Smooth muscle cell of the brain vasculature (primary cell): ENCODE measurements around the gene CPSF3.
"Not testable (repeated sequence)": the region's sequence is repeated elsewhere in the genome, so short reads cannot be mapped to it uniquely, and the experiment has no call there.

ENCODE experiments used
- DNase-seq: peaks from one replicate; pipeline ENCODE4 v3.0.0-alpha.2; 2012; ENCODE audit warnings: low read depth, low spot score

Gene CPSF3

DNA sequence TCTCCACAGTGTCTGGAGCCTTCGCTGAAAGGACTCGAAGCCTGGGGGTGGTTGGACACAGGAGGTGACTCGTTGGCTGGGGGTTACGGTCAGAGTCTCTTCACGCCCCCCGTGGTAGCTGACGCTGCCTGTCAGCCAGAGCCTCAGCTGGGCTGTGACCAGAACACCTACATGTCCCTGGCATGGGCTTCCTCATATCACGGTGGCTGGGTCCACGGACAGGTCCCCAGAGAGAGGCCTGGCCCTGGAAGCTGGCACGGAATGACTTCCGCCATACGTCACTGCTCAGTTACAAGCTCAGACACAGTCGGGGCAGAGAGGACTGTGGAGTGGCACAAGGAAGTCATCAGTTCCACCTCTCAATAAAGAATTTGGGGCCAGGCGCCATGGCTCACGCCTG lies 28.6 kb upstream of the CPSF3 start:
- DNase-seq: no peak

DNA sequence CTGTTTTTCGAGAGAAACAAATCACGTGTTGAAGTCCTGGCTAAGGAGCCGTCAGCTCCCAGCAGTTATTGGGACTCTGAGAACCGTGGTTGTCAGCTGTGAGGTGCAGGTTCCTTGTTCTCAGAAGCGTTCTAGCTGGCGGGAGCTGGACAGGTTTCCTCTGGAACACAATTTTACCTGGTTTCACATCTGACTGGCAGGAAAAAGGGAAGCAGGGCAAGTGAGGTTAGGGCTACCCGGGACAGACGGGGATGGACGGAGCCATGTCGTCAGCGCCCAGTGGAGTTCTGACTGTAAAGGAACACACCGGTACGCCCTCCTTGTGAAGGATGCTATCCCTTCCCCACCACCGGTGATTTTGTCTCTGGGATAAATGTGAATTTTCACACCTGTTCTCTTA lies 26.3 kb upstream of the CPSF3 start:
- DNase-seq: no peak

DNA sequence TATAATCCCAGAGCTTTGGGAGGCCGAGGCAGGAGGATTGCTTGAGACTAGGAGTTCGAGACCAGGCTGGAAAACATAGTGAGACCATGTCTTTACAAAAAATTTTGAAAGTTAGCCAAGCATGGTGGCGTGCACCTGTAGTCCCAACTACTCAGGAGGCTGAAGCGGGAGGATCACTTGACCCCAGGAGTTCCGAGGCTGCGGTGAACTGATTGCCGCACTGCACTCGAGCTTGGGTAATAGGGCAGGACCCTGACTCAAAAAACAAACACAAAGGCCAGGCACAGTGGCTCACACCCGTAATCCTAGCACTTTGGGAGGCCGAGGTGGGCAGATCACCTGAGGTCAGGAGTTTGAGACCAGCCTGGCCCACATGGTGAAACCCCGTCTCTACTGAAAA lies 25.2 kb upstream of the CPSF3 start:
- not testable (repeated sequence) for DNase-seq

DNA sequence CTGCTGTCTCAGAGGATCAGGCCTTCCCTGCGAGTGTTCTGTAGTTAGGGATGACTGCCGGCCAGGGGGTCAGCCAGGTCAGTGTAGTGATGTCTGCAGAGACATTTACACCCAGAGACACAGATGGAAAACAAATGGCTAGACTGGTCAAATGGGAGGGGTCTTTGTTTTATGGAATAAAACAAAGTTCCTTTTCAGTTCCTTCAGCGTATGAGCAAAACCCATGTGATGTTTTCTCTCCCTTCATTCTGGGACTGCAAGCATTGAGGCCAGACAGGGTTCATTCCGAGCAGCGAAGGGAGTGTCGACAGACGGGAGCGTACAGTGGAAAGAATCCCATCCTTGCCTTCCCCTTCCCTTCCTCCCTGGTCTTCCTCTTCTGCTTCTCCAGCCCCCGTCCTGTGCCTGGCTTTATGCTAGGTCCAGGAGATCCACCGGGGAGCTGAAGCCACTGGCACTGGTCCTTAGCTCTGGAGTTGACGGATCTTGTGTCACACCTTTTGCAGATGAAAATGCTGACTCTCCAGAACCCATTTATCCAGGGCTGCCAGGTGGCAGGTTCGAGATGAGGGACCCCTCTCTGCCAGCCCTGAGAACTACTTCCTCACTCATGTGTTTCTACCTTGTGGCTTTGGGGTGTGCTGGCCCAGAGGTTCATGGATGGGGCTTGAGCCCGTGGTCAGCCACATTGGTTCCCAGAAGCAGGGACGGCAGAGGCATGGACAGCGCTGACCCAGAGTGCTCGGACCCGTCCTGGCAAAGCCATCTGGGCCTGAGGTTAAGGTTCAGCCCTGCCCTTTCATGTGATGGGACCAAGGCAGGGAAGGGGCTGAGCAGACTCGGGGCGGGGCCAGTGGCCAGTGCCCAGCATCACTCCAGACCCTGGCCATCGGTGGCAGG lies 24.3 kb upstream of the CPSF3 start:
- DNase-seq: no peak

DNA sequence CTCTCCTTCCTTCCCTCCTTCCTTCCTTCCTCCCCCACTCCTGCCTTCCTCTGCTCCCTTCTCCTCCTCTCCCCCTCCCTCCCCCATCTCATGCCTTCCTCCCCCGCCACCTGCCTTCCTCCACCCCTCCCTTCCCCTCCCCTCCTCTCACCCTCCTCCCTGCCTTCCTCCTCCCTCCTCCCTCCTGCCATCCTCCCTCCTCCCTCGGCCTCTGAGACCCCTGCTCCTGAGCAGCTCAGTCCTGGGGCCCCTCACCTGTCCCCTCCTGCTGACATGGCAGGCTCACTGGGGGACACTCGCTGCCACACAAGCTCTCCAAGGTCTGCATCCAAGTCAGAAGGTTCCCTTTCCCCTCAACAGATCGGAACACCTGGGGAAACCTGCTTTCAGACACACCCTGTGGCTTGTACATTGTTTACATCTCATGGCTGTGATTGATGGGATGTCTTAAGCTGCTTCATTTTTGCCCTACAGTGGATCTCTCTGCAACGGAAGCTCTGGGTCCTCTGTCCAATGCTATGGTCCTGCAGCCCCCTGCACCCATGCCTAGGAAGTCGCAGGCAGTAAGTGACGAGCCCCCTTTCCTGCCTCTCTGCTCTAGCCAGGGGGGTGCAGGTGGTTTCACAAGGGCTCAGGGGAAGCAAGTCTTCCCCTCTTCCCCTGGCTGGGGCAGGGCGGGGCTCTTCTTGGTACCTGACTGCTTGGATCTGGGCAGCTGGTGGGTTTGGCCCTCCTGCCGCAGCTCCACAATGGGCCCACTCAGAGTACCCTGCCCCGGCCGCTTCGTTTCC lies 23.0 kb upstream of the CPSF3 start:
- no peak for DNase-seq

DNA sequence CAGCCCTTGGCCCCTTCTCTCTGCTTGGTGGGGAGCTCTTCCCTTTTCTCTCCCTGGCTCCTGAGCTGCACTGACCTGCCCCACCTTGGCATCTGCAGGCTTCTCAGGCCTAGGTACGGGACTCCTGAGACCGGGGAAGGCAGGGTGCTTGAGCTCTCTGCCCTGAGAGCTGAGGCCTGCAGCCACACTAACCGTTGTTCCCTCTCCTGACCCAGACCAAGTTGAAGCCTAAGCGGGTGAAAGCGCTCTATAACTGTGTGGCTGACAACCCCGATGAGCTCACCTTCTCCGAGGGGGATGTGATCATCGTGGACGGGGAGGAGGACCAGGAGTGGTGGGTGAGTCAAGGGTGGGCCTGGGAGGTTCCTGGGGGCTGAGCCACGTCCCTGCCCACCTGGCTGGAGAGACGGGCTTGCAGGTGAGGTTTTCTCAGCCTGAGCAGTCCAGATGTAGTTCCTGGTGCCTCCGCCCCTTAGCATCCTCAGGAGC lies 22.4 kb upstream of the CPSF3 start:
- no peak for DNase-seq

DNA sequence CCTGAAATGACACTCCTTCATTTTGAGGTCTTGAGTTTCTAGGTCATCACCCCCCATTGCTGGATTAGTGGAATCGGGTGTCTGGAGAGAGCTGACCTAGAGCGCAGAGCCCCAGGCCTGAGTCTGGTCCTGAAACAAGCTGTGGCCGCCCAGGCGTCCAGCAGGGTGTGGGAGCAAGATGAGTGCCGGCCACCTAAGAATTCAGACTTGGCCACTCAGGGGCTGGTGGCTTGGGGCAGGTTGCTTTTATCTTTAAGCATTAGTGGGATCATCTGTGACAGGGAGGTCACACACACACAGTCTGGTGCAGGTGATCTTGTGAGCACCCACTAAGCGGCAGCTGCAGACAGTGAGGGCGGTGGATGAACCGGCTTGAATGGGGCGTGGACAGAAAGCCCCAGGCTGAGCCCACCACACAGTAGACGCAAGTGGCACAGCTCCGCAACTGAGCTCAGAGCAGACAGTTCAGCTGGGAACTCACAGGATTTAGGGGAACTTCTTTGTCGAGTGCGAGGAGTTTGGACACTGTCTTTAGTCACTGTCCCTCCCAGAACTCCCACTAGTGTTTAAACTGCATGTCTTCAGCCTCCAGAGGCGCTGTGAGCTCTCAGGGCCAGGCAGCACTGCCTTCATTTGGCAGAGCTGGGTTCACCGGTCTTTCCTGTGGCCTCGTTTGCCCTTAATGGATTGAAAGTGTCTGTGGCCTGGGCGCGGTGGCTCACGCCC lies 21.6 kb upstream of the CPSF3 start:
- no peak for DNase-seq

DNA sequence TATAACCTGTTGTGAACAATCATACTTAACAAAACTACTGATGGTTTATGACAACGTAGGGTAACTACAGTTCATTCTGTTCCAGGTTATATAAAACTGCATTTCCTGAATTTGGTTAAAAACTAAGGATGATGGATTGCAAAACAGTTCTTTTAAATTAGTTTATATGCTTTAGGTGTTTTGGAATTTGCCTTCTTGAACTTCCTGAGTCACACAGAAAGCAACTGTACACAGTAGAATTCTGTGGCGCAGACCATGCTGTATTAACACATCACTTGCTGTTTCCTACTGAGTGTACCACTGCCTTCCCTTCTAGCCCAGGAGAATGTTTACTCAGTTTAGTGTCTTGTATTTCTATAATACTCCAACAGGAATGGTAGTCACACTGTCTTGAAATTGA lies 19.5 kb upstream of the CPSF3 start:
- no peak for DNase-seq

DNA sequence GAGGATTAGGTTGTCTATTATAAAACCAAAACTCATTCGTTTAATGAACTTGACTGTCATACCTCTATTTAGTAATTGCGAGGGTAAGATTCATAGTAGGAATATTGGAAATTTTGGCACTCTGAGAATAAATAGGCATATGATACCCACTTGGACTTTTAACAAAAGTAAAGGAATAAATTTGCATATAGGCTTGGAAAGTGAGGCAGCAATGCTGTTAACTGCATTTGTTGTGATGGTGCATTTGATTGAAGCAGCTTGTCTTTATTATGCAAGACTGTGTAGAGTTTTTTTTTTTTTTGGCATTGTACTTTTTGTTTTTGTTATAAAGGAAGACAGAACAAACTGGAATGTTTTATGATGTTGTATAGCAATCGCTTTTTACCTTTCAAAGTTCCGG lies 19.0 kb upstream of the CPSF3 start:
- no peak for DNase-seq

DNA sequence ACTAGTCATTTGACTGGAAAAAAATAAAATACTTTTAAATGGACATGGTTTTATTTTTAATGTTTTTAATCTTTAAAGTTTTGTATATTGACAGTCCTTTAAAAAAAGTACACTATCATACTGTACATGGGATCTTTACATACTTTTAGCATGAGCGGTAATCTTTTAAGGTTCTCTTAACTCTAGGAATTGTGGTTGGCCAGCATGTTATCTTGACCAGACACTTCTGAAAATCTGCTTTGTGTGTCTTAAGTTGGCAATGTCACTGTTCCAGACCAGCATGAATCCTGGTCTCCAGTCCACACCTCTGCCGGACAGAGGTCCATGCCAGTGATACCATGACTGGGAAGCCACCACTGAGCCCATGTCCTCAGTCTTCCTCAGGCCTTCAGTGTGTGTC lies 17.8 kb upstream of the CPSF3 start:
- no peak for DNase-seq

DNA sequence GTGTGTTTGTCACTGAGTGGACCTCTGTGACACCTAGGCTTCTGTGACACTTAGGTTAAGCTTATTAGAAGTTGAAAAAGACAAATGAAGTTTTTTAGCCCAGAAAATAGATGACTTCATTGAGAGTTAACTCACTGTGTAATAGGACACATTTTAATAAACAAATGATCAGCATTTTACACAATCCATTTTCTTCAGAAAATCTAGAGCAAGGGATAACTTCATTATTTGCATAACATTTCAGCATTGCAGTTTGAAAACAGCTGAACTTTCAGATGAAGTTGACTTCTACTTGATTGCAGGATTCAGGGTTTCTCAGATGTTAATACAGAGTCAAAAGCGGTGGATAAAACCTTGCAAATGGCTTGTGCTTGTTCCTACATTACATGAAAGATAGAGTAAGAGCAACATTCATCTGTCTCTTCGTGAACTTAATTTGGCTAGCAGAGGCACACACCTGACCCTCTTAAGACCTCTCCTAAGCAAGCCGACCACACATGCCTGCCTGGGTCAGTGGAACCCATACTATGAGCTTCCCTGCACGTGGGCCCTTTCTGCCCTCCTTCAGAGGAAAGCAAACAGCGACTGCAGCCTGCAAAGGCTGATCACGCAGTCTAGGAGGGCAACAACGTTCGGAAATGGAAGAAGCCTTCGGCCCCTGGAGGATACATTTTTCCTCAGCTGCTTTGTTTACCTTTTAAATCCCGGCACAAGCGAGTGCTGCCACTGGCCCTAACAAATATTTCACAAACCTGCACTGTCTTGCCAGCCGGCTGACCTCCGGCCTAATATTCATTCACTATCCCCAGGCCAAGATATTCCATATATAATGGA lies 16.7 kb upstream of the CPSF3 start:
- no peak for DNase-seq

DNA sequence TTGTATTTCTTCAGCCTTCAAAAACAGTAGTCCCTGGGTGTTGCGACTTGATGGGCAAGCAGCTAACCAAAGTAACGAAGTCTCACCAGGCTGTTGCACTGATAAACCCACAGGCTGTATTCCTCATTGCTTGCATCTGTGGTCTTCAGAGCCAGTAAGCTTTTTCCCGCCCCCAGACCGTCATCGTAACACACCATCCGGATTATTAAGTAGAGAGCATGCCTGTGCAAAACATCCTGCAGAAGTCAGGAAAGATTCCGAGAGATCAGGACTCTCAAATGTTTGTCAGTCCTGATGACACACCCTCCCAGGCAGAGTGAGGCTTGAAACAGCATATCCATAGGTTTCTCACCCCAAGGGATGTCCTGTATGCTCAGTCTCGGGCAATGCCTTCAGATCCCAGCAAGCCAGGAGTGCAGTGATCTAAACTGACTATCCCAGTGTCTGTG lies 16.1 kb upstream of the CPSF3 start:
- no peak for DNase-seq

DNA sequence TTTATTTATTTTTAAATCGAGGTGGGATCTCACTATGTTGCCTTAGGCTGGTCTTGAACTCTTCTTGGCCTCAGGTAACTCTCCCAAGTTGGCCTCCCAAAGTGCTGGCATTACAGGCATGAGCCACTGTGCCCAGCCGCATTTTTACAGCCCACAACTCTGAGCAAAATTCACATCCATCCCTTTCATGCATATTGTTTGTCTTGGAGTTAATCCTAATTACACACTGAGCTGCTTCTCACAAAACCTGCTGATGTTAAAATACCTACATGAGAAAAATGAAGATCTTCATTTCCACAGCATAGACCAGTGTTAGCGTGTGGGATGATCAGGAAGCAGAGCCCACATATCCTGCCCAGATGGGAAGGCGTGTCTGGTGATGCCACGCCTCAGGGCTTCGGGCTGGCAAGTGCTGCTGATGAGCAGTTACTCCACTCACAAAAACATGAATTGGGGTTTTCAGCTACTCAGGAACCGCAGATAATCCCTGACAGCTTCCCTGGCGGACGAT lies 14.8 kb upstream of the CPSF3 start:
- DNase-seq: no peak

DNA sequence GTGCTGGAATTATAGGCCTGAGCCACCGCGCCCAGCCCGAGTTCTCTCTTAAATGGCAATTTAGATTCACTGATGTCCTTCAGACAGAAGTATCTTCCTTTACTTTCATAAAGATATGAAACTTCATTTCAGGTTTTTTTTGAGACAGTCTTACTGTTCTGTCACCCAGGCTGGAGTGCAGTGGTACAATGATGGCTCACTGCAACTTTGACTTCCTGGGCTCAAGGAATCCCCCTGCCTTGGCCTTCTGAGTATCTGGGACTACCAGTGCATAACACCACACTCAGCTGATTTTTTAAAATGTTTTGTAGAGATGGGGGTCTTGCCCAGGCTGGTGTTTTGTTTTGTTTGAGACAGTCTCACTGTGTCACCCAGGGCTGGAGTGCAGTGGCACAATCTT lies 13.3 kb upstream of the CPSF3 start:
- DNase-seq: no peak

DNA sequence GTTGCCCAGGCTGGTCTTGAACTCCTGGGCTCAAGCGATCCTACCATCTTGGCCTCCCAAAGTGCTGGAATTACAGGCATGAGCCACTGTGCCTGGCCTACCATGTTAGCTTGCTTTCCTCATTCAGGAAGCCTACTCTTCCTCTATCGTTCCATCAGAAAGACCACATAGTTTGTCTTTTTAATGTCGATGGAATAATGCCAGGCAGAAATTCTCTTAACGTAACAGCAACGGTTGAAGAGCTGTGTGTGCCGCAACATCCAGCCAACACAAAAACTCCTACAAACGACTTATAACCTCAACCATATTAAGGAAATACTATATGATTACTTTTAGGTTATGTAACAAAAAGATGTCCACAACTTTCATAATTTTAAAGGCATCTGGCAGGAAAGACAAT lies 10.7 kb upstream of the CPSF3 start:
- DNase-seq: no peak

DNA sequence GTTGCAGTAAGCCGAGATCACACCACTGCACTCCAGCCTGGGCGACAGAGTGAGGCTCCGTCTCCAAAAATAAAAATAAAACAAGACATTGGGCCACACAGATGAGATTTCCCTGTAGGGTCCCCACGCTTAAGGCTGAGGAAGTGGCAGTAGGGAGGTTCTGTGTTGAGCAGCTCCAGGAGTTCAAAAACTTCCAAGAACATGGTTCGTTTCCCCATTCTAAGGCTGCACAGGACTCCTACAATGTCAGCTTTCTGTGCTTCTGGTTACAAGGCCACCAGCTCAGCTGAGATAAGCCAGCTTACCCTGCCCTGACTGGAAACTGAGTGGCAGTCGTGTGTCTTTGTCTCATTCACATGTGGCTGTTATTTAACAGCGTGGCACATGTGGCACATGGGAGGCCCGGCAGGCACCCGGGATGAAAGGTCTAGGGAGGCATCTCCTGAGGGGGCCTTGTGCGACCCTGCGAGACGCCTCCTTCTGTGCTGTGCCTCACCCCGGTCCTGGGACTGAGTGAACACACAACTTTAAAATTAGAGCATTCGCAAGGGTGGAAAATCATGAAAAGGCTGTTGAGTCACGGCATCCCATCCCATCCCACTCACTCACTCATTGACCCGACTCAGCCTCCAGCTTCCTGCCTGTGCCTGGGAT lies 7.8 kb upstream of the CPSF3 start:
- DNase-seq: no peak

DNA sequence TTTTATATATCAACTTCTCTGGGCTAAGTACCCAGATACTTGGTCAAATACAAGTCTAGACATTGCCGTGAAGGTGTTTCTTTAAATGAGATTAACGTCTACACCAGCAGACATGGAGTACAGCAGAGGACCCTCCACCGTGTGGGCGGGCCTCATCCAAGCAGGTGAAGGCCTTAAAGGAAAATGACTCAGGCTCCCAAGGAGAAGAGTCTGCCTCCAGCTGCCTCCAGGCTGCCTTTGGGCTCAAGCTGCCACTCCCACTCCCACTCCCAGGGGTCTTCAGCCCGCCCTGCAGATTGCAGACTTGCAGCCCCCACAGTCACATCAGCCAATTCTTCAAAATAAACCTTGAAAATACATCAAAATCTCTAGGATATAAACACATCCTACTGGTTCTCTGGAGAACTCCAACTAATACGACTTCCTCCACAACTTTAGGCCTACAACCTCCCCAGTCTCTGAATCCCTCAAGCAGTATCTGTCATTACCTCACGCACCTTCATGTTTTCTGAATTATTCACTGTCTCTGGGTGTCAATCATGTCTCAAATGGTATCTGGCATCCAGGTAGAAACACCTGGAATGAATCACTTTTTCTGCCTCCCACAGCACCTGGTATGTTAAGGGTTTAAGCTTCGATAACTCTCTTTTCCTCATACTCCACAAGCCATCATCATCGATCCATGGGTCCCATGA lies 7.0 kb upstream of the CPSF3 start:
- no peak for DNase-seq

DNA sequence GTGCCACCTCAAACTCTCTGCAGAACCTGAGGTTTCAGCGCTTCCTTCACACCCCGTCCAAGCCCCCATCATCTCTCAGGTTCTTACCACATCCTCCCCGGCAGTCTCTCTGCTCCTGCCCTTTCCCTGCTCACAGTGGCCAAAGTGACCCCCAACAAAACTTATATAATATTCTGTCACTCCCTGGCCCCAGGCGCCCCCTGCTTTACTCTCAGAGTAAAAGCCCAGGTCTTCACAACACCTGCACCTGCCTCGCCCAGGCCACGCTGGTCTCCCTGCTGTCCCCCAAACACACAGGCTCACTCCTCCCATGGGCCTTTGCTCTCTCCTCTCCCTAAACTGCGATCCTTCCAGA lies 6.5 kb upstream of the CPSF3 start:
- no peak for DNase-seq

DNA sequence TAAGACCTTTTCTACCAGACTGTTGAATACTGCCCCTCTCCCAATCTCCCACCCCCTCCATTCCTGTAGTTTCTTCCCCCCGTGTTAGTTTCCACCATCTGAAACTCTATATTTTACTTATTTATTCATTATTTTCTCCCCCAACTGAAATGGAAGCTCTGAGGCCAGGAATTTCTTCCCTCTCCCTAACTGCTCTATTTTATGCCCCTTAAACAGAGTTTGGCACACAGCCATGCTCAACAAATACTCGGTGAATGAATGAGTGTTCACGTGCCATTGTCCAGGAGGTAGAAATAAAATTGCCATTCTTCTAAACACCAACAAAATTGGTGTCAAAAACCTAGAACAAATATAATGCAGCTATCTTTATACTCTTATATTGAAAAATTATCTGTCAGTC lies 5.7 kb upstream of the CPSF3 start:
- no peak for DNase-seq

DNA sequence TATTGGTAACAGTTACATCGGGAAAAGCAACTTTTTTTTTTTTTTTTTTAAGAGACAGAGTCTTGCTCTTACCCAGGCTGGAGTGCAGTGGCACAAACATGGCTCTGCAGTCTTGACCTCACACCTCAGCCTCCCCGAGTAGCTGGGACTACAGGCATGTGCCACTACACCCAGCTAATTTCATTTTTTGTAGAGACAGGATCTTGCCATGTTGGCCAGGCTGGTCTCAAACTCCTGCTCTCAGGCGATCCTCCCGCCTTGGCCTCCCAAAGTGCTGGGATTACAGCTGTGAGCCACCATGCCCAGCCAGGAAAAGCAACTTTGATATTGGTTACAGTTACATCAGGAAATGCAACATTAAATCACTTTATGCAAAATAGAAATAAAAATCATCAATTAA lies 4.7 kb upstream of the CPSF3 start:
- DNase-seq: no peak
